ENCODE data around the gene FAM114A1. TPM values are rescaled to one million over a fixed set of nuclear protein-coding genes. Genes with fewer than 3 reads are reported as not detected.

The FAM114A1 gene
- polyA plus RNA-seq, 2 of the 4 experiments (the other 2 are of a cell fraction), result 44.2 to 55.4 TPM

DNA sequence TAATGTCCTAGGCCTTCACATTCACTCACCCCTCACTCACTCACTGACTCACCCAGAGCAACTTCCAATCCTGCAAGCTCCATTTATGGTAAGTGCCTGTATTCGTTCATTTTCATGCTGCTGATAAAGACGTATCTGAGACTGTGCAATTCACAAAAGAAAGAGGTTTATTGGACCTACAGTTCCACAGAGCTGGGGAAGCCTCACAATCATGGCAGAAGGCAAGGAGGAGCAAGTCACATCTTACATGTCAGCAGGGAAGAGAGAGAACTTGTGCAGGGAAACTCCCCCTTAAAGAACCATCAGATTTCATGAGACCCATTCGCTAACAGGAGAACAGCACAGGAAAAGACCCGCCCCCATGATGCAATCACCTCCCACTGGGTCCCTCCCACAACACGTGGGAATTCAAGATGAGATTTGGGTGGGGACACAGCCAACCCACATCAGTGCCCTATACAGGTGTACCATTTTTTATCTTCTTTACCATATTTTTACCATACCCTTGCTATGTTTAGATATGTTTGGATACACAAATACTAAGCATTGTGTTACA is 44.8 kb upstream of the FAM114A1 start:
- ChIA-PET POLR2A (no interaction called here), CTCF (interaction anchor here (1.4 to 1.7 kb wide), 2 partner anchors 12 to 38 kb away, joined by 3 to 4 read pairs; no protein-coding TSS in a partner anchor)
- no peak for TF ChIP-seq ZC3H11A (IDR thresholded peaks at IDR 0.05)
- TF ChIP-seq HOXA7 (CRISPR knock-in tag; IDR thresholded peaks at IDR 0.05), result no peak
- TF ChIP-seq MYC (IDR thresholded peaks at IDR 0.05; ENCODE audit: borderline replicate concordance, low read length), result no peak
- TF ChIP-seq CBX8 (IDR thresholded peaks at IDR 0.05), result no peak
- TF ChIP-seq, protein P1, sequence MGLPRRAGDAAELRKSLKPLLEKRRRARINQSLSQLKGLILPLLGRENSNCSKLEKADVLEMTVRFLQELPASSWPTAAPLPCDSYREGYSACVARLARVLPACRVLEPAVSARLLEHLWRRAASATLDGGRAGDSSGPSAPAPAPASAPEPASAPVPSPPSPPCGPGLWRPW (IDR thresholded peaks at IDR 0.05), result no peak
- no peak for TF ChIP-seq FOSL2 (IDR thresholded peaks at IDR 0.05)
- TF ChIP-seq FOSL2 (CRISPR knock-in tag; IDR thresholded peaks at IDR 0.05), result no peak
- no peak for TF ChIP-seq ESRRA (IDR thresholded peaks at IDR 0.05; ENCODE audit: borderline replicate concordance, low read length)
- no peak for TF ChIP-seq KDM1A (IDR thresholded peaks at IDR 0.05; ENCODE audit: low read depth)
- TF ChIP-seq, protein P2, sequence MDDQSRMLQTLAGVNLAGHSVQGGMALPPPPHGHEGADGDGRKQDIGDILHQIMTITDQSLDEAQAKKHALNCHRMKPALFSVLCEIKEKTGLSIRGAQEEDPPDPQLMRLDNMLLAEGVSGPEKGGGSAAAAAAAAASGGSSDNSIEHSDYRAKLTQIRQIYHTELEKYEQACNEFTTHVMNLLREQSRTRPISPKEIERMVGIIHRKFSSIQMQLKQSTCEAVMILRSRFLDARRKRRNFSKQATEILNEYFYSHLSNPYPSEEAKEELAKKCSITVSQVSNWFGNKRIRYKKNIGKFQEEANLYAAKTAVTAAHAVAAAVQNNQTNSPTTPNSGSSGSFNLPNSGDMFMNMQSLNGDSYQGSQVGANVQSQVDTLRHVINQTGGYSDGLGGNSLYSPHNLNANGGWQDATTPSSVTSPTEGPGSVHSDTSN (IDR thresholded peaks at IDR 0.05), result no peak
- no peak for TF ChIP-seq TP53 (CRISPR knock-in tag; IDR thresholded peaks at IDR 0.05)
- no peak for TF ChIP-seq ZNF302 (CRISPR knock-in tag; IDR thresholded peaks at IDR 0.05)
- TF ChIP-seq, protein P3, sequence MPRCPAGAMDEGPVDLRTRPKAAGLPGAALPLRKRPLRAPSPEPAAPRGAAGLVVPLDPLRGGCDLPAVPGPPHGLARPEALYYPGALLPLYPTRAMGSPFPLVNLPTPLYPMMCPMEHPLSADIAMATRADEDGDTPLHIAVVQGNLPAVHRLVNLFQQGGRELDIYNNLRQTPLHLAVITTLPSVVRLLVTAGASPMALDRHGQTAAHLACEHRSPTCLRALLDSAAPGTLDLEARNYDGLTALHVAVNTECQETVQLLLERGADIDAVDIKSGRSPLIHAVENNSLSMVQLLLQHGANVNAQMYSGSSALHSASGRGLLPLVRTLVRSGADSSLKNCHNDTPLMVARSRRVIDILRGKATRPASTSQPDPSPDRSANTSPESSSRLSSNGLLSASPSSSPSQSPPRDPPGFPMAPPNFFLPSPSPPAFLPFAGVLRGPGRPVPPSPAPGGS (IDR thresholded peaks at IDR 0.05), result no peak
- no peak for TF ChIP-seq HDAC2 (IDR thresholded peaks at IDR 0.05)
- TF ChIP-seq, protein P4, sequence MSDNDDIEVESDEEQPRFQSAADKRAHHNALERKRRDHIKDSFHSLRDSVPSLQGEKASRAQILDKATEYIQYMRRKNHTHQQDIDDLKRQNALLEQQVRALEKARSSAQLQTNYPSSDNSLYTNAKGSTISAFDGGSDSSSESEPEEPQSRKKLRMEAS (IDR thresholded peaks at IDR 0.05), result no peak
- no peak for TF ChIP-seq KDM5A (IDR thresholded peaks at IDR 0.05)
- TF ChIP-seq EHMT2 (IDR thresholded peaks at IDR 0.05; ENCODE audit: low read depth), result no peak
- TF ChIP-seq FOSB (CRISPR knock-in tag; IDR thresholded peaks at IDR 0.05), result no peak

DNA sequence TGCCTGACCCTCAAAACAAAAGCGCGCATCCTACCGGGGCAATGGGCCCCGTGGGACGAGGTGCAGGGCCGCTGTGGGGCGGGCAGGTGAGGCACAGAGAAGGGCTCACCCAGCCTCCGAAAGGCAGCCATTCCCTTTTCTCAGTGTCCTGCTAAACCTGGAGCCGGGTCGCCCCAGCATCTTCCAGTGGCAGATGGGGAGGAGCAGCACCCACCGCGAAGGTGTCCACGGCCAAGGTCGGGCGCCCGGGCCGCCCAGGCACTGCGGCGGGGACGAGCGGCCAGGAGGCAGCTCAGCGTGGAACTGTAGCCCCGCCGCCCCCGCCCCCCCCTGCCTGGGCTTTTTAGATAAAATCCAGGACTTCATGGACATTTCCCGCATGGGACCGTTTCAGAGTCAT is 43.8 kb upstream of the FAM114A1 start:
- ChIA-PET POLR2A (no interaction called here), CTCF (interaction anchor here (1.2 to 1.5 kb wide), 3 partner anchors 18 to 64 kb away, joined by 3 to 4 read pairs (median 3); partner anchors contain the start of gene TLR10)
- DNase-seq (ENCODE audit: low read depth in 1 of 2, low spot score in 1 of 2) (no peak), ATAC-seq (no peak), FAIRE-seq (no peak)
- TF ChIP-seq ESRRA (IDR thresholded peaks at IDR 0.05; ENCODE audit: borderline replicate concordance, low read length) (no peak), FOSB (CRISPR knock-in tag; IDR thresholded peaks at IDR 0.05) (no peak), CHD4 (IDR thresholded peaks at IDR 0.05; ENCODE audit: borderline replicate concordance) (no peak), EHF (CRISPR knock-in tag; IDR thresholded peaks at IDR 0.05) (no peak), TP53 (CRISPR knock-in tag; IDR thresholded peaks at IDR 0.05) (no peak), KDM5A (IDR thresholded peaks at IDR 0.05) (no peak), RFX5 (IDR thresholded peaks at IDR 0.05) (no peak)
- no peaks in the 10 kb centered on the region; the same call in 2 of the 3 replicates for H3K9me3 ChIP-seq
- H3K4me1 ChIP-seq, result no peaks in the 10 kb centered on the region
- H3K4me3 ChIP-seq, result no peak overlapping the region
- no peak overlapping the region for H3K4me2 ChIP-seq
- 98% methylated on average over 10 of the region's 27 CpGs for WGBS (ENCODE audit: missing lambda C conversion rate)
- H3K27ac ChIP-seq, result no peak overlapping the region

More for the DNA sequence above, 44.8 kb upstream of the FAM114A1 start:
- 84% methylated on average over 5 of the region's 5 CpGs for WGBS (ENCODE audit: missing lambda C conversion rate)
- DNase-seq (ENCODE audit: low read depth in 1 of 2, low spot score in 1 of 2) (no peak), FAIRE-seq (no peak), ATAC-seq (no peak)
- Histone ChIP-seq H3K4me2 (no peak overlapping the region), H3K4me3 (no peak overlapping the region), H3K9me3 (no peaks in the 10 kb centered on the region; the same call in 2 of the 3 replicates), H3K4me1 (no peaks in the 10 kb centered on the region), H3K27ac (no peak overlapping the region)

DNA sequence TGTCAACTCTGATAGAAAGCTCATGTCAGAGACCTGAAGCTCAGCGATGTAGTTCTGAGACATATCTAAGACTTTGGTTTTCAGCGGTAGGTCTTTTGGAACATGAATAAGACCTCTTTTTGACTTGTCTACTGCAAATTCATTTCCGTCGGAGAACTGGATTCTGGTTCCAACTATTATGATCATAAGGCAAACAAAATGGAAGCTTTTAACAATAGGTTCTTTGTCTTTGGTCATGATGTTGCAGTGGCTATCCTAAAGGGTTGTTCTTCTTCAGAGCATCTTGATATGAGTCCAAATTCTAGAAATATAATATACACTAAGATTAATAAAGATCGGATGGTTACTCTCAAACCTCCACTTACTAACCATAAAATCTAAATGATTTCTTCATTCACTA is 38.4 kb upstream of the FAM114A1 start:
- Histone ChIP-seq H3K4me1 (no peaks in the 10 kb centered on the region), H3K4me3 (no peak overlapping the region), H3K27ac (no peak overlapping the region), H3K4me2 (no peak overlapping the region), H3K9me3 (no peaks in the 10 kb centered on the region)
- CTCF ChIA-PET, result interaction anchor here (0.9 to 1.4 kb wide), 4 partner anchors 25 to 70 kb away, joined by 3 to 4 read pairs (median 4); partner anchors contain the start of genes TLR1 and TLR10
- FAIRE-seq, result no peak
- WGBS (ENCODE audit: missing lambda C conversion rate), result 96% methylated on average over 5 of the region's 5 CpGs
- POLR2A ChIA-PET, result no interaction called here
- no peak for DNase-seq (ENCODE audit: low read depth in 1 of 2, low spot score in 1 of 2)
- no peak for TF ChIP-seq NPAS2 (CRISPR knock-in tag; IDR thresholded peaks at IDR 0.05; ENCODE audit: borderline replicate concordance)
- TF ChIP-seq EP300 (IDR thresholded peaks at IDR 0.05), result no peak
- no peak for TF ChIP-seq CHD4 (IDR thresholded peaks at IDR 0.05; ENCODE audit: borderline replicate concordance)
- TF ChIP-seq MAFK (IDR thresholded peaks at IDR 0.05; ENCODE audit: partially characterized antibody), result no peak
- ATAC-seq, result no peak
